Measurements from ENCODE around the gene FTH1. TPM values are rescaled to one million over a fixed set of nuclear protein-coding genes. Genes with fewer than 3 reads are reported as not detected.

The FTH1 gene
- total and polyA plus RNA-seq, 2 of the 8 experiments (the other 6 are each of a cell fraction or from before 2014, with no cell fraction given), result 1,153 to 1,461 TPM

DNA sequence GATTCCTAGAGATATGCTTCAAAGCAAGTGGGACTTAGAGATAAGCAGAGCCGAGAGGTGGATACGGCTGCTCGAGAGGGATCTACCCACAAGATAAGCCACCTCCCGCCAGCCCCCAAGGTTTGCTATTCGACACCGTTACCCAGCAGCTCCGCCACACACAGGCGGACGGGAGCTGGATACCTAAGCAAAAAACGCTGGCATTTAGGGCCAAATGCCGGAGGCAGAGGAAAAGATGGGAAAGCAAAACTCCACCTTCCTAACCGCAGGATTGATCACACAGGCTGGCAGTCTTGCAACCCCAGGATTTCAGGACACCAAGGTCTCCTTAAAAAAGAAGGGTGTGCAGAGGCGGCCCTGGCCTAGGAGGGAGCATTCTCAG lies 709 bp downstream of the FTH1 start:
- DNase-seq (ENCODE audit: low read depth in 1 of 2, low spot score in 2 of 2) (no peak), FAIRE-seq (no peak)
- no peak overlapping the region for H4K8ac ChIP-seq (ENCODE audit: extremely low read depth, insufficient read depth, low read length)
- no peak overlapping the region for H2AFZ ChIP-seq (ENCODE audit: low read length)
- no peak overlapping the region for H2BK120ac ChIP-seq (replicated peaks; ENCODE audit: low read depth, low read length)
- H2AK5ac ChIP-seq (ENCODE audit: low read depth, low read length), result no peak overlapping the region
- peaks cover 14 to 29% (median 28%) of the 10 kb centered on the region in 4 experiments; a peak in 7 of 8 replicates for H3K36me3 ChIP-seq (ENCODE audit: control insufficient read depth in 2 of 4, insufficient read depth in 4 of 4, low read length in 3 of 4)
- POLR2A ChIA-PET (ENCODE audit: partially characterized antibody), result interaction anchor here (0.7 to 25.7 kb wide), 25 partner anchors 5 to 174 kb away, joined by 3 to 458 read pairs (median 8); partner anchors contain the start of genes BEST1, FEN1, FTH1 and TMEM258
- WGBS, 2 experiments (ENCODE audit: extremely low coverage in 1 of 2, insufficient coverage in 1 of 2, insufficient read length in 1 of 2, insufficient replicate concordance in 2 of 2, low coverage in 1 of 2, low lambda C conversion rate in 2 of 2, missing lambda C conversion rate in 1 of 2), result 1% methylated on average over 13 of the region's 13 CpGs; no CpG with 5 or more reads in 1 of the 2 experiments
- H3K23ac ChIP-seq (ENCODE audit: insufficient read length), result no peak overlapping the region
- peaks cover 2% of the 10 kb centered on the region for H3K79me1 ChIP-seq (ENCODE audit: low read depth, low read length)
- peak overlapping the region; percentile 39; the same call in 1 of the 2 replicates for H3K27ac ChIP-seq (ENCODE audit: low read depth, low read length)
- no peak overlapping the region for H2BK12ac ChIP-seq (ENCODE audit: low read depth, low read length)
- no peak overlapping the region for H2BK15ac ChIP-seq (ENCODE audit: low read length)
- peaks cover 12% of the 10 kb centered on the region; the same call in 1 of the 2 replicates for H3K23me2 ChIP-seq (ENCODE audit: low read depth, low read length)
- H3K79me2 ChIP-seq (ENCODE audit: control insufficient read depth in 1 of 2, insufficient read depth in 2 of 2, low read length in 2 of 2), result peaks cover 14 to 35% of the 10 kb centered on the region in 2 experiments
- H3K4me1 ChIP-seq (replicated peaks in 1 of 4; ENCODE audit: control insufficient read depth in 3 of 4, insufficient read depth in 4 of 4, low read length in 3 of 4), result peaks cover 9 to 17% (median 12%) of the 10 kb centered on the region in 4 experiments
- CTCF ChIA-PET (ENCODE audit: partially characterized antibody), result interaction anchor here (1.6 to 5.8 kb wide), 3 partner anchors 69 to 114 kb away, joined by 3 to 36 read pairs (median 30); no protein-coding TSS in a partner anchor
- H3K27me3 ChIP-seq (replicated peaks in 1 of 4; ENCODE audit: control insufficient read depth in 3 of 4, extremely low read depth in 1 of 4, insufficient read depth in 3 of 4, low read length in 3 of 4), result no peaks in the 10 kb centered on the region
- no peak overlapping the region for H2BK20ac ChIP-seq (ENCODE audit: low read length)
- H3K4me3 ChIP-seq (ENCODE audit: extremely low read depth in 1 of 4, insufficient read depth in 2 of 4, low read depth in 3 of 4, low read length in 4 of 4), result peak overlapping the region; percentile 89 to 97 (median 96)
- no peak overlapping the region for H3K4ac ChIP-seq (replicated peaks; ENCODE audit: insufficient read length, low read depth, low read length)
- H3K9ac ChIP-seq (replicated peaks in 1 of 4; ENCODE audit: extremely low read depth in 1 of 4, low read depth in 3 of 4, low read length in 3 of 4), result peak overlapping the region; percentile 67 to 95 (median 80)
- H4K20me1 ChIP-seq (replicated peaks in 1 of 2; ENCODE audit: control insufficient read depth in 1 of 2, insufficient read depth in 2 of 2, low read length in 2 of 2), result peaks cover 10 to 21% of the 10 kb centered on the region in 2 experiments
- peak overlapping the region; percentile 1 for H3K56ac ChIP-seq (replicated peaks; ENCODE audit: insufficient read length, low read depth, low read length)
- no peaks in the 10 kb centered on the region for H3K9me3 ChIP-seq (ENCODE audit: insufficient read depth in 2 of 2, low read depth in 1 of 2, low read length in 1 of 2)
- H3K18ac ChIP-seq (ENCODE audit: extremely low read depth, low read length), result peak overlapping the region; percentile 38; the same call in 1 of the 2 replicates
- no peak overlapping the region for H4K91ac ChIP-seq (replicated peaks; ENCODE audit: insufficient read length, low read length)
- TF ChIP-seq RFX5 (IDR thresholded peaks at IDR 0.05; ENCODE audit: borderline replicate concordance, low read depth, low read length) (no peak), ASH2L (IDR thresholded peaks at IDR 0.05; ENCODE audit: low read length) (peak; percentile 5), BACH1 (IDR thresholded peaks at IDR 0.05; ENCODE audit: low read length) (no peak), SP2 (IDR thresholded peaks at IDR 0.05; ENCODE audit: low read length) (no peak), SAP30 (IDR thresholded peaks at IDR 0.05; ENCODE audit: insufficient read depth, insufficient replicate concordance, low read length) (peak; percentile 69), KDM5A (IDR thresholded peaks at IDR 0.05; ENCODE audit: low read length) (no peak; the same call in 1 of the 2 replicates), POLR2AphosphoS5 (IDR thresholded peaks at IDR 0.05; ENCODE audit: low read depth, low read length) (0 out of 2 replicates have a peak, but pooled peaks have one; percentile 23), RXRA (IDR thresholded peaks at IDR 0.05; ENCODE audit: insufficient read depth, low read depth, low read length) (no peak)
- TF ChIP-seq, protein P1, sequence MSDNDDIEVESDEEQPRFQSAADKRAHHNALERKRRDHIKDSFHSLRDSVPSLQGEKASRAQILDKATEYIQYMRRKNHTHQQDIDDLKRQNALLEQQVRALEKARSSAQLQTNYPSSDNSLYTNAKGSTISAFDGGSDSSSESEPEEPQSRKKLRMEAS (IDR thresholded peaks at IDR 0.05), result no peak
- TF ChIP-seq, protein P2, sequence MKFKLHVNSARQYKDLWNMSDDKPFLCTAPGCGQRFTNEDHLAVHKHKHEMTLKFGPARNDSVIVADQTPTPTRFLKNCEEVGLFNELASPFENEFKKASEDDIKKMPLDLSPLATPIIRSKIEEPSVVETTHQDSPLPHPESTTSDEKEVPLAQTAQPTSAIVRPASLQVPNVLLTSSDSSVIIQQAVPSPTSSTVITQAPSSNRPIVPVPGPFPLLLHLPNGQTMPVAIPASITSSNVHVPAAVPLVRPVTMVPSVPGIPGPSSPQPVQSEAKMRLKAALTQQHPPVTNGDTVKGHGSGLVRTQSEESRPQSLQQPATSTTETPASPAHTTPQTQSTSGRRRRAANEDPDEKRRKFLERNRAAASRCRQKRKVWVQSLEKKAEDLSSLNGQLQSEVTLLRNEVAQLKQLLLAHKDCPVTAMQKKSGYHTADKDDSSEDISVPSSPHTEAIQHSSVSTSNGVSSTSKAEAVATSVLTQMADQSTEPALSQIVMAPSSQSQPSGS (IDR thresholded peaks at IDR 0.05; ENCODE audit: low read length), result no peak
- H3K4me2 ChIP-seq (ENCODE audit: insufficient read depth in 1 of 2, low read depth in 2 of 2, low read length in 2 of 2), result peak overlapping the region; percentile 83 to 90
- no peak overlapping the region for H4K5ac ChIP-seq (ENCODE audit: insufficient read length, low read depth, low read length)
- no peak overlapping the region for H3K14ac ChIP-seq (ENCODE audit: insufficient read length)
- H2BK5ac ChIP-seq (ENCODE audit: low read depth, low read length), result no peak overlapping the region

Data from H1 (cell line).